ENCODE results near the gene NPB.

NPB gene

DNA sequence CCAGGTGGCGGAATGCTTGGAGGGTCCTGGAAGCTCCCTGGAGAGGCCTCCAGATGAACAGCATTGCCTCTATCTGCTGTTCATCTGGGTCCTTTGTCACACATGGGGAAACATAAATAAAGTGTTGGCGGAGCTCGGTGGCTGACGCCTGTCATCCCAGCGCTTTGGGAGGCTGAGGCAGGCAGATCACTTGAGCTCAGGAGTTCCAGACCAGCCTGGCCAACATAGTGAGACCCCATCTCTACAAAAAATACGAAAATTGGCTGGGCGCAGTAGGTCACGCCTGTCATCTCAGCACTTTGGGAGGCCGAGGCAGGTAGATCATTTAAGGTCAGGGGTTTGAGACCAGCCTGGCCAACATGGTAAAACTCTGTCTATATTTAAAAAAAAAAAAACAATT is 42.8 kb downstream of the NPB start:
- DNase-seq, result no peak

- DNase-seq, result no peak
Observed at GRCh38 chr17:81947189-81947588, 45.2 kb downstream of the NPB start, which contains the start of gene MYADML2. MYADML2 (minus strand) TSS chr17:81947233; CDS start chr17:81941741, 5,492 bp downstream.

- DNase-seq, result no peak
Observed at GRCh38 chr17:81948635-81949378, 46.8 kb downstream of the NPB start.

DNA sequence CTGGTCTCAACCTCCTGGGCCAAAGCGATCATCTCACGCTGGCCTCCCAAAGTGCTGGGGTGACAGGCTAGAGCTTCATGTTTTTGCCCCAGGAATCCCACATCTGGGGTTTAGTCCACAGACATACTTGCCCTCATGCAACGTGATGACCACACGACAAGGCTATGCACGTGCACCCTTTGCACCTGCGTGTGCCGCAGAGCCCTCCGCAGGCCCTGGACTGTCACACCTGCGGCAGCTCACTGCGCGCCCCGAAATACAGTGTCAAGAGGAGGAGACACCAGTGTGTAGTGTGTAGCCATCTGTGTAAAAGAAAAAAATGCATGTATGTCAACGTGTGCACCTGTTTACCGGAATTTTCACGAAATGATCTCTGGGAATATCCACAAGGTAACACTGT is 48.5 kb downstream of the NPB start:
- DNase-seq, result no peak

DNA sequence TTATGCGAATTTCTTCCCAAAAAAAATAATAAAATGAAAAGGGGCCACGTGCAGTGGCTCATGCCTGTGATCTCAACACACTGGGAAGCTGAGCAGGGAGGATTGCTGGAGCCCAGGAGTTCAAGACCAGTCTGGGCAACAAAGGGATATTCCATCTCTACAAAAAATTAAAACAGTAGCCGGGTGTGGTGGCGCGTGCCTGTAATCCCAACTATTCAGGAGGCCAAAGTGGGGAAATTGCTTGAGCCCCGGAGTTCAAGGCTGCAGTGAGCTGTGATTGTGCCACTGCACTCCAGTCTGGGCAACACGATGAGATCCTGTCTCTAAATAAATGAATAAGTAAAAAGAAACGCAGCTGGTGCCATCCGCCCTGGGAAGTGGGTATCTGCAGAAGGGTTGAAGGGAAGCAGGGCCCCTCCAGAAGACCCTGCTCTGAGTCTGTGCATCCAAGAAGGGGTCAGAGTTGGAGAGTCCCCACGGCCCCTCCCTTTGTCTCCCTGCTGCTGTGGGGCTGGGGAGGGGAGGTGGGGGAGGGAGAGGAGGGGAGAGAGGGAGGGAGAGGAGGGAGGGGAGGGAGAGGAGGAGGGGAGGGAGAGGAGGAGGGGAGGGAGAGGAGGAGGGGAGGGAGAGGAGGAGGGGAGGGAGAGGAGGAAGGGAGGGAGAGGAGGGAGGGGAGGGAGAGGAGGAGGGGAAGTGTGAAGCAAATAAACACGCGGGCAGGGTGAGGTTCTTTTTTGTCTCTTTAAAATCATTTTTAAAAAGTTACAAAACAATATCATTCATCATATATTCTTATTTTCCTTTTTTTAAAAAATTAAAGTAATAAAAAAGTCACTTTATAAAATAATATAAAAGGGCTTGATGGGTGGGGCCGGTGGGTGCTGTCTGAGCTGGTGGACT is 50.0 kb downstream of the NPB start:
- DNase-seq, result no peak
